H9 (cell line): ENCODE results near the gene FBXO28. TPM values are rescaled to one million over a fixed set of nuclear protein-coding genes. Genes with fewer than 3 reads are reported as not detected.

ENCODE experiments used
- DNase-seq: peaks from one replicate; pipeline ENCODE4 v3.0.0-alpha.2; 2017
- H2AFZ ChIP-seq: one replicate; pipeline ENCODE4 v1.6.1; 2013; ENCODE audit warnings: mild to moderate bottlenecking, low read length, control low read depth, moderate library complexity
- H2AK5ac ChIP-seq: 2 replicates; pipeline ENCODE4 v1.6.1; 2013; ENCODE audit warnings: low read length, control low read depth, mixed read lengths; ENCODE audit not compliant: insufficient read length
- H2BK120ac ChIP-seq: one replicate; pipeline ENCODE4 v1.6.1; 2013; ENCODE audit warnings: low read depth, mild to moderate bottlenecking, low read length, control low read depth, inconsistent platforms; ENCODE audit not compliant: poor library complexity, severe bottlenecking
- H2BK12ac ChIP-seq: 2 replicates; pipeline ENCODE4 v1.6.1; 2013; ENCODE audit warnings: low read length, control low read depth, mixed read lengths, low read depth; ENCODE audit not compliant: insufficient read length
- H2BK15ac ChIP-seq: 2 replicates; pipeline ENCODE4 v1.6.1; 2013; ENCODE audit warnings: low read depth, low read length, control low read depth
- H2BK20ac ChIP-seq: one replicate; pipeline ENCODE4 v1.6.1; 2013; ENCODE audit warnings: low read depth, mild to moderate bottlenecking, low read length, control low read depth, inconsistent platforms; ENCODE audit not compliant: poor library complexity, severe bottlenecking
- H2BK5ac ChIP-seq: 2 replicates; pipeline ENCODE4 v1.6.1; 2013; ENCODE audit warnings: low read length, control low read depth, mixed read lengths; ENCODE audit not compliant: insufficient read length
- H3K14ac ChIP-seq: 2 replicates; pipeline ENCODE4 v1.6.1; 2013; ENCODE audit warnings: low read length, control low read depth; ENCODE audit not compliant: insufficient read depth
- H3K18ac ChIP-seq: 2 replicates; pipeline ENCODE4 v1.6.1; 2013; ENCODE audit warnings: low read depth, mild to moderate bottlenecking, mixed read lengths, low read length, control low read depth; ENCODE audit not compliant: insufficient read length
- H3K23ac ChIP-seq: 2 replicates; pipeline ENCODE4 v1.6.1; 2013; ENCODE audit warnings: low read length, control low read depth, mixed read lengths, low read depth; ENCODE audit not compliant: insufficient read length
- H3K23me2 ChIP-seq: 2 replicates; pipeline ENCODE4 v1.6.1; 2013; ENCODE audit warnings: low read depth, mild to moderate bottlenecking, mixed read lengths, low read length, control low read depth; ENCODE audit not compliant: insufficient read length, poor library complexity, severe bottlenecking
- H3K27ac ChIP-seq: 2 replicates; pipeline ENCODE4 v1.5.1; 2013; ENCODE audit warnings: low read length, control low read depth, mixed read lengths, low read depth; ENCODE audit not compliant: insufficient read length
- H3K27me3 ChIP-seq: 2 replicates; pipeline ENCODE4 v1.6.1; 2013; ENCODE audit warnings: low read length, control low read depth, inconsistent platforms; ENCODE audit not compliant: insufficient read depth
- H3K4ac ChIP-seq: 2 replicates; pipeline ENCODE4 v1.6.1; 2013; ENCODE audit warnings: low read depth, mild to moderate bottlenecking, control low read depth, inconsistent platforms, low read length, moderate library complexity
- H3K4me1 ChIP-seq: 2 replicates; pipeline ENCODE4 v1.6.1; 2013; ENCODE audit warnings: low read length, control low read depth, inconsistent platforms; ENCODE audit not compliant: insufficient read depth
- H3K4me2 ChIP-seq: 2 replicates; pipeline ENCODE4 v1.6.1; 2013; ENCODE audit warnings: low read length, control low read depth, mixed read lengths; ENCODE audit not compliant: insufficient read length, insufficient read depth
- H3K56ac ChIP-seq: 2 replicates; pipeline ENCODE4 v1.6.1; 2013; ENCODE audit warnings: low read depth, mild to moderate bottlenecking, mixed read lengths, low read length, control low read depth; ENCODE audit not compliant: insufficient read length
- H3K79me1 ChIP-seq: 2 replicates; pipeline ENCODE4 v1.6.1; 2013; ENCODE audit warnings: low read depth, mild to moderate bottlenecking, moderate library complexity, low read length, control low read depth, inconsistent platforms; ENCODE audit not compliant: insufficient read depth, poor library complexity, severe bottlenecking
- H3K79me2 ChIP-seq: 2 replicates; pipeline ENCODE4 v1.6.1; 2013; ENCODE audit warnings: low read length, control low read depth, inconsistent platforms; ENCODE audit not compliant: insufficient read depth
- H3K9ac ChIP-seq: 2 replicates; pipeline ENCODE4 v1.6.1; 2013; ENCODE audit warnings: low read length, control low read depth, mixed read lengths; ENCODE audit not compliant: insufficient read length; ENCODE audit errors: extremely low read depth
- H3K9me3 ChIP-seq: one replicate; pipeline ENCODE4 v1.6.1; 2013; ENCODE audit warnings: low read depth, low read length, inconsistent platforms; ENCODE audit not compliant: control insufficient read depth
- H3T11ph ChIP-seq: one replicate; pipeline ENCODE4 v1.6.1; 2013; ENCODE audit warnings: mild to moderate bottlenecking, low read length, control low read depth, inconsistent platforms
- H4K20me1 ChIP-seq: one replicate; pipeline ENCODE4 v1.6.1; 2013; ENCODE audit not compliant: control insufficient read depth, insufficient read length, insufficient read depth
- H4K5ac ChIP-seq: 2 replicates; pipeline ENCODE4 v1.6.1; 2013; ENCODE audit warnings: low read depth, mild to moderate bottlenecking, mixed read lengths, low read length, control low read depth; ENCODE audit not compliant: insufficient read length
- H4K8ac ChIP-seq: replicated peaks from 2 replicates; pipeline ENCODE4 v1.6.1; 2013; ENCODE audit warnings: low read length, control low read depth, mixed read lengths, low read depth; ENCODE audit not compliant: insufficient read length
- H4K91ac ChIP-seq: 2 replicates; pipeline ENCODE4 v1.6.1; 2013; ENCODE audit warnings: low read depth, mild to moderate bottlenecking, moderate library complexity, mixed read lengths, low read length, control low read depth; ENCODE audit not compliant: insufficient read length
- H3K27ac Mint-ChIP-seq, 3 experiments: 2 replicates in 2 of 3; 3 replicates in 1 of 3; pipeline ENCODE4 v1.8.0; 2020 to 2021; ENCODE audit warnings: mixed read lengths in 3 of 3, mild to moderate bottlenecking in 1 of 3, moderate library complexity in 1 of 3
- H3K27me3 Mint-ChIP-seq: 2 replicates; pipeline ENCODE4 v1.8.0; 2021; ENCODE audit warnings: low read depth, mild to moderate bottlenecking, moderate library complexity, mixed read lengths
- H3K36me3 Mint-ChIP-seq, 3 experiments: 2 replicates in 2 of 3; 3 replicates in 1 of 3; pipeline ENCODE4 v1.8.0; 2020 to 2021; ENCODE audit warnings: low read depth in 3 of 3, mixed read lengths in 3 of 3; ENCODE audit not compliant: insufficient read depth in 1 of 3
- H3K4me1 Mint-ChIP-seq, 2 experiments: 2 replicates each; pipeline ENCODE4 v1.8.0; 2020; ENCODE audit warnings: mixed read lengths in 2 of 2
- H3K4me3 Mint-ChIP-seq, 2 experiments: 2 replicates in 1 of 2; 3 replicates in 1 of 2; pipeline ENCODE4 v1.8.0; 2020 to 2021; ENCODE audit warnings: mild to moderate bottlenecking in 2 of 2, mixed read lengths in 2 of 2, moderate library complexity in 1 of 2
- H3K9me3 Mint-ChIP-seq, 2 experiments: 2 replicates in 1 of 2; 3 replicates in 1 of 2; pipeline ENCODE4 v1.8.0; 2020; ENCODE audit warnings: mild to moderate bottlenecking in 2 of 2, mixed read lengths in 2 of 2, moderate library complexity in 1 of 2
- WGBS: extraction: QIAGEN DNeasy Blood & Tissue Kit; methylation state at CpG from one replicate; pipeline ENCODE4 v1.1.7; 2013; ENCODE audit warnings: missing lambda C conversion rate, low lambda C conversion rate, mixed read lengths; ENCODE audit not compliant: insufficient read length; ENCODE audit errors: extremely low coverage; 5-methylcytosine and 5-hydroxymethylcytosine counted together
- total RNA-seq: library from RNA; stranded (reverse); gene quantifications from 2 replicates; pipeline ENCODE4 v1.2.1, GENCODE V29; 2021
- TF ChIP-seq, protein P1 (sequence below): fragments of 200-600 bp; sonication (generic); conservative IDR thresholded peaks from 3 replicates; pipeline ENCODE4 v1.8.0; 2021; ENCODE audit warnings: antibody characterized with exemption, mild to moderate bottlenecking

Gene FBXO28
- total RNA-seq, 1 experiment from 2014 or later: 55.0 TPM

DNA sequence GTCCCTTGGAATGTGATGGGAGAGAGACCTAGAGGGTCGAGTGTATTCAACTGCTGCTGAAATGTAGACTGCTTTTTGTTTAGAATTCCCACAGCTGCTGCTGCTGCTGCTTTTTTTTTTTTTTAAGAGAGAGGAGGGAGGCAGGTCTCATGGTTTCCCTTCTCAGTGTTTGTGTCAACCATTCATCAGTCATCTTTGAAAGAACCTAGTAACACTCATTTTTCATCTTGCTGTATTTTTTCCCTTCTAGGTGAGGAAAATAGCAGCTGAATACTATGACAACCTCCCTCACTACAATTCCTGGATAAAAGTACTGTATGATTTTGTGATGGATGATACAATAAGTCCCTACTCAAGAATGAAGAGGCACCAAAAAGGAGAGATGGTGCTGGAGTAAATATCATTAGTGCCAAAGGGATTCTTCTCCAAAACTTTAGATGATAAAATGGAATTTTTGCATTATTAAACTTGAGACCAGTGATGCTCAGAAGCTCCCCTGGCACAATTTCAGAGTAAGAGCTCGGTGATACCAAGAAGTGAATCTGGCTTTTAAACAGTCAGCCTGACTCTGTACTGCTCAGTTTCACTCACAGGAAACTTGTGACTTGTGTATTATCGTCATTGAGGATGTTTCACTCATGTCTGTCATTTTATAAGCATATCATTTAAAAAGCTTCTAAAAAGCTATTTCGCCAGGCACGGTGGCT is 78.3 kb downstream of the FBXO28 start:
- H3K79me2 ChIP-seq: peaks cover 11% of the 10 kb centered on the region; the same call in 1 of the 2 replicates

More for the DNA sequence above, 78.3 kb downstream of the FBXO28 start:
- Histone ChIP-seq H3K9ac (no peak overlapping the region), H3K14ac (no peak overlapping the region), H2BK20ac (no peak overlapping the region), H3K79me1 (no peaks in the 10 kb centered on the region), H3K23me2 (no peaks in the 10 kb centered on the region), H3K4me2 (no peak overlapping the region), H4K91ac (no peak overlapping the region), H2AFZ (no peak overlapping the region), H3K56ac (no peak overlapping the region), H3K4ac (no peak overlapping the region), H2BK15ac (no peak overlapping the region), H2BK5ac (no peak overlapping the region), H2AK5ac (no peak overlapping the region), H3K27me3 (no peaks in the 10 kb centered on the region), H3T11ph (no peak overlapping the region), H4K20me1 (no peaks in the 10 kb centered on the region), H2BK120ac (no peak overlapping the region), H4K8ac (no peak overlapping the region), H3K27ac (no peak overlapping the region), H4K5ac (no peak overlapping the region), H3K23ac (no peak overlapping the region), H3K4me1 (no peaks in the 10 kb centered on the region), H2BK12ac (no peak overlapping the region), H3K9me3 (no peaks in the 10 kb centered on the region), H3K18ac (no peak overlapping the region)
- Mint-ChIP-seq H3K9me3 (peaks cover 3 to 4% of the 10 kb centered on the region in 2 experiments; a peak in 2 of 5 replicates), H3K27me3 (no peaks in the 10 kb centered on the region), H3K4me3 (no peak overlapping the region), H3K36me3 (peaks cover 31 to 54% (median 52%) of the 10 kb centered on the region in 3 experiments), H3K27ac (peak overlapping the region in 1 of 3 experiments; percentile 28; a peak in 1 of 7 replicates), H3K4me1 (peaks cover 3 to 9% of the 10 kb centered on the region in 2 experiments)
- TF ChIP-seq, protein P1, sequence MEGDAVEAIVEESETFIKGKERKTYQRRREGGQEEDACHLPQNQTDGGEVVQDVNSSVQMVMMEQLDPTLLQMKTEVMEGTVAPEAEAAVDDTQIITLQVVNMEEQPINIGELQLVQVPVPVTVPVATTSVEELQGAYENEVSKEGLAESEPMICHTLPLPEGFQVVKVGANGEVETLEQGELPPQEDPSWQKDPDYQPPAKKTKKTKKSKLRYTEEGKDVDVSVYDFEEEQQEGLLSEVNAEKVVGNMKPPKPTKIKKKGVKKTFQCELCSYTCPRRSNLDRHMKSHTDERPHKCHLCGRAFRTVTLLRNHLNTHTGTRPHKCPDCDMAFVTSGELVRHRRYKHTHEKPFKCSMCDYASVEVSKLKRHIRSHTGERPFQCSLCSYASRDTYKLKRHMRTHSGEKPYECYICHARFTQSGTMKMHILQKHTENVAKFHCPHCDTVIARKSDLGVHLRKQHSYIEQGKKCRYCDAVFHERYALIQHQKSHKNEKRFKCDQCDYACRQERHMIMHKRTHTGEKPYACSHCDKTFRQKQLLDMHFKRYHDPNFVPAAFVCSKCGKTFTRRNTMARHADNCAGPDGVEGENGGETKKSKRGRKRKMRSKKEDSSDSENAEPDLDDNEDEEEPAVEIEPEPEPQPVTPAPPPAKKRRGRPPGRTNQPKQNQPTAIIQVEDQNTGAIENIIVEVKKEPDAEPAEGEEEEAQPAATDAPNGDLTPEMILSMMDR: no peak
- no peak for DNase-seq
- no CpG with 5 or more reads among the region's 5 CpGs for WGBS
